Spleen (tissue), 7 donors: ENCODE results near the gene RPS19BP1.

Experiments used
- POLR2A ChIP-seq, 3 donors: fragments of 450-650 bp; IDR thresholded peaks; one replicate each; pipeline ENCODE4 v1.5.1; 2017; ENCODE audit warnings: antibody characterized with exemption in 3 of 3, mild to moderate bottlenecking in 1 of 3
- TF ChIP-seq, protein P1 (sequence below), 11 experiments: fragments of 200-600 bp in 7 of 11; fragments of 450-650 bp in 4 of 11; sonication (generic) in 4 of 11; IDR thresholded peaks in 8 of 11; conservative IDR thresholded peaks in 3 of 11; 1 replicate in 7 of 11; 2 replicates in 4 of 11; pipeline versions ENCODE4 v1.4.0 to v1.8.0; 2016 to 2021; ENCODE audit warnings: antibody characterized with exemption in 11 of 11, inconsistent platforms in 4 of 11, mild to moderate bottlenecking in 1 of 11
- donor health status: DM: no; HTN: no; CAD: no; lungs with moderate emphysema.
- donor health status: DM: no; HTN: no; CAD: no.
- donor health status: DM: no; HTN: no; CAD: no.

GRCh38 chr22:39570226-39570625 lies 37.7 kb upstream of the RPS19BP1 start:
- TF ChIP-seq, protein P1, sequence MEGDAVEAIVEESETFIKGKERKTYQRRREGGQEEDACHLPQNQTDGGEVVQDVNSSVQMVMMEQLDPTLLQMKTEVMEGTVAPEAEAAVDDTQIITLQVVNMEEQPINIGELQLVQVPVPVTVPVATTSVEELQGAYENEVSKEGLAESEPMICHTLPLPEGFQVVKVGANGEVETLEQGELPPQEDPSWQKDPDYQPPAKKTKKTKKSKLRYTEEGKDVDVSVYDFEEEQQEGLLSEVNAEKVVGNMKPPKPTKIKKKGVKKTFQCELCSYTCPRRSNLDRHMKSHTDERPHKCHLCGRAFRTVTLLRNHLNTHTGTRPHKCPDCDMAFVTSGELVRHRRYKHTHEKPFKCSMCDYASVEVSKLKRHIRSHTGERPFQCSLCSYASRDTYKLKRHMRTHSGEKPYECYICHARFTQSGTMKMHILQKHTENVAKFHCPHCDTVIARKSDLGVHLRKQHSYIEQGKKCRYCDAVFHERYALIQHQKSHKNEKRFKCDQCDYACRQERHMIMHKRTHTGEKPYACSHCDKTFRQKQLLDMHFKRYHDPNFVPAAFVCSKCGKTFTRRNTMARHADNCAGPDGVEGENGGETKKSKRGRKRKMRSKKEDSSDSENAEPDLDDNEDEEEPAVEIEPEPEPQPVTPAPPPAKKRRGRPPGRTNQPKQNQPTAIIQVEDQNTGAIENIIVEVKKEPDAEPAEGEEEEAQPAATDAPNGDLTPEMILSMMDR (IDR thresholded peaks at IDR 0.05 in 8 of 11, conservative IDR thresholded peaks at IDR 0.05 in 3 of 11): no peak
- TF ChIP-seq POLR2A (IDR thresholded peaks at IDR 0.05): no peak
